ENCODE measurements around the gene LYRM4.

DNA sequence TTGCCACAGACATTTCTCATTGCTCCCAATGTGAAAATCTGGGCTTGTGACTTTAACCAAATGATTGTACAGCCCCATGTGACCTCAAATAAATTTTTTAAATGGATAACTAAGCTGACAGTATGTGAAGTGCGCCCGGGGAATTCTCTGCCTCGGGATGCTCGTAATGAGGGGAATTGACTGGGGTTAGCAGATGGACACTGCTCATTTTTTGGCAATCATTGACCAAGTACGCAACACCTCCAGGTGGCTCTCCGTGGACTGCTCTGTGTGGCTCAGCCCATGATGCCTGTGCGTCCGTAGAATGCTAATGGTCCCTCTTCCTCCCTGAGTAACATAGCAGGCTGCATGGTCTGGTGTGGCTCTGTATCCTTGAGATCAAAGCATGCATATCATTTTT, 42.9 kb upstream of the LYRM4 start:
- TF ChIP-seq MXI1 (conservative IDR thresholded peaks at IDR 0.05; ENCODE audit: poor library complexity, severe bottlenecking): no peak
- TF ChIP-seq, protein P1, sequence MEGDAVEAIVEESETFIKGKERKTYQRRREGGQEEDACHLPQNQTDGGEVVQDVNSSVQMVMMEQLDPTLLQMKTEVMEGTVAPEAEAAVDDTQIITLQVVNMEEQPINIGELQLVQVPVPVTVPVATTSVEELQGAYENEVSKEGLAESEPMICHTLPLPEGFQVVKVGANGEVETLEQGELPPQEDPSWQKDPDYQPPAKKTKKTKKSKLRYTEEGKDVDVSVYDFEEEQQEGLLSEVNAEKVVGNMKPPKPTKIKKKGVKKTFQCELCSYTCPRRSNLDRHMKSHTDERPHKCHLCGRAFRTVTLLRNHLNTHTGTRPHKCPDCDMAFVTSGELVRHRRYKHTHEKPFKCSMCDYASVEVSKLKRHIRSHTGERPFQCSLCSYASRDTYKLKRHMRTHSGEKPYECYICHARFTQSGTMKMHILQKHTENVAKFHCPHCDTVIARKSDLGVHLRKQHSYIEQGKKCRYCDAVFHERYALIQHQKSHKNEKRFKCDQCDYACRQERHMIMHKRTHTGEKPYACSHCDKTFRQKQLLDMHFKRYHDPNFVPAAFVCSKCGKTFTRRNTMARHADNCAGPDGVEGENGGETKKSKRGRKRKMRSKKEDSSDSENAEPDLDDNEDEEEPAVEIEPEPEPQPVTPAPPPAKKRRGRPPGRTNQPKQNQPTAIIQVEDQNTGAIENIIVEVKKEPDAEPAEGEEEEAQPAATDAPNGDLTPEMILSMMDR (IDR thresholded peaks at IDR 0.05; ENCODE audit: poor library complexity, severe bottlenecking): no peak

All from neural cell (in vitro differentiated cells).